ENCODE data around the gene MMAB.

MMAB gene

DNA sequence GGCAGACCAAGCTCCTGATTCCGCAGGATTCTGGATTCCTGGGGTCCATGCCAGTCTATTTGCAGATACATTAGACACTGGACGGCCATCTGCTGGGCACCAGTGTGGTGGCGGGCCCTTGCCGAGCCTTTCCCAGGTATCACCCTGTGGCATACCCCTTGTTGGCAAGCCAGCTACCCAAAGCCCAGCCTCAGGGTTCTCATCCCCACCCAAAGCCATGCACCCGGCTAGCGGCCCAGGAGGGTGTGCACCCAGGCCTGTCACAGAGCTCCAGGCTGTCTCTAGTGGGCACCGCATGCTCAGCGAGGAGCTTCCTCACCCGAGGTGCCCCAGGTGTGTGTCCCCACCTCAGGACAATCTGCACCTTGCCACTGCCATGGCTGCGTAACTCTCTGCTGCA is 13.7 kb downstream of the MMAB start:
- no peak for DNase-seq (ENCODE audit: low read depth)
- TF ChIP-seq CTCF (IDR thresholded peaks at IDR 0.05; ENCODE audit: low read depth, low read length, missing control alignments), result no peak
- no peak overlapping the region for H3K4me3 ChIP-seq (ENCODE audit: low read depth, low read length)
- in situ Hi-C loops (cut with HindIII; ENCODE audit: low sequenced_read_pairs), result no loop called here

DNA sequence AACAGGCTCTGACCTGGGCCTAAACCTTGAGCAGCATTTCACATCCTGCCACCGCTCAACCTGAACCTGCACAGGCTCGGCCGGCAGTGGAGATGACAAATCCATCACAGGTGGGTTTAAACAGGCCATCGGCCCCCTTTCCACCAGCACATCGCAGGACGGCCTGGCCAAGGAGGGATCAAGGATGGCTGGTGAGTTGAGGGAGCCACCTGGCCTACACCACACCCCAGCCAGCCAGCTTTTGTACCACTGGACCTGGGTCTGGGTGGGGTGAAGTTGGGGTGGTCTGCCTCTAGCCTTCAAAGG is 14.2 kb downstream of the MMAB start:
- DNase-seq (ENCODE audit: low read depth), result no peak
- H3K4me3 ChIP-seq (ENCODE audit: low read depth, low read length), result no peak overlapping the region
- TF ChIP-seq CTCF (IDR thresholded peaks at IDR 0.05; ENCODE audit: low read depth, low read length, missing control alignments), result no peak
- in situ Hi-C loops (cut with HindIII; ENCODE audit: low sequenced_read_pairs), result no loop called here

- H3K4me3 ChIP-seq (ENCODE audit: low read depth, low read length), result no peak overlapping the region
- no peak for TF ChIP-seq CTCF (IDR thresholded peaks at IDR 0.05; ENCODE audit: low read depth, low read length, missing control alignments)
- in situ Hi-C loops (cut with HindIII; ENCODE audit: low sequenced_read_pairs), result no loop called here
- no peak for DNase-seq (ENCODE audit: low read depth)
Measured at GRCh38 chr12:109558374-109559199, 14.7 kb downstream of the MMAB start.

DNA sequence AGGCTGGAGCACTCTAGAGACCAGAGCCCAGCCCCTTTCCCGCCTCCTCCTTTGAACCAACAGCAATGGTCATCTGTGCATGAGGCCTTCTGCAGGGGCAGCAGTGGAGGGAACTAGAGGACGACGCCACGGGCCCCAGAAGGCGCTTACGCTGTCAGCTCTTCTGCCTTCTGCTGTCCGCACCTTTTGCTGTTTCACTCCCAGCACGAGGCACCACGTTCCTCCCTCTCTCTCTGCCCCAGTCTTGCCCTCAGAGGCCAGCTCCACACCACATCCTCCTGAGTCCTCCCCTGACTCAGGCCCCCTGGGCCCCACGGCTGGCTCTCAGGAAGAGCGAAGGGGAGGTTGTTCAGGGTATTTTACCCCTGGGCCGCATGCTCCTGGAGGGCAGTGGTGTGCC is 15.5 kb downstream of the MMAB start:
- no peak for DNase-seq (ENCODE audit: low read depth)
- TF ChIP-seq CTCF (IDR thresholded peaks at IDR 0.05; ENCODE audit: low read depth, low read length, missing control alignments), result no peak
- in situ Hi-C loops (cut with HindIII; ENCODE audit: low sequenced_read_pairs), result no loop called here
- no peak overlapping the region for H3K4me3 ChIP-seq (ENCODE audit: low read depth, low read length)

DNA sequence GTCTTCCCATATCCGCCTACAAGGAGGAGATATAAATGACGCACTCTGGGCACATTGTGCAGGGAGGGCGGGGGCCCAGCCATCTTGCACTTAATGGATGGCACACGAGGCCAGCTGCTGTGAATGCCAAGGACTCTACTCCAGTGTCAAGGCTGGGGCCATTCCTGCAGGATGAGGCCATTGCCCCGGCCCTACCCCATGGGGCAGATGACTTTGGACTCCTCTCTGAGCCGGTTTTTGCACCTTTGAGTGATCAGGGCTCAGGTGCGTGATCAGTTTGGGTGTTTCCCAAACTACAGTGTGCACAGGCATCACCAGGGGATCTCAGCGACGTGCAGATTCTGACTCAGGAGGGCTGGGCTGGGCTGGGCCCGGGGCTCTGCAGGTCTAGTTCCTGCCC is 16.1 kb downstream of the MMAB start:
- in situ Hi-C loops (cut with HindIII; ENCODE audit: low sequenced_read_pairs), result no loop called here
- no peak overlapping the region for H3K4me3 ChIP-seq (ENCODE audit: low read depth, low read length)
- no peak for DNase-seq (ENCODE audit: low read depth)
- TF ChIP-seq CTCF (IDR thresholded peaks at IDR 0.05; ENCODE audit: low read depth, low read length, missing control alignments), result no peak

DNA sequence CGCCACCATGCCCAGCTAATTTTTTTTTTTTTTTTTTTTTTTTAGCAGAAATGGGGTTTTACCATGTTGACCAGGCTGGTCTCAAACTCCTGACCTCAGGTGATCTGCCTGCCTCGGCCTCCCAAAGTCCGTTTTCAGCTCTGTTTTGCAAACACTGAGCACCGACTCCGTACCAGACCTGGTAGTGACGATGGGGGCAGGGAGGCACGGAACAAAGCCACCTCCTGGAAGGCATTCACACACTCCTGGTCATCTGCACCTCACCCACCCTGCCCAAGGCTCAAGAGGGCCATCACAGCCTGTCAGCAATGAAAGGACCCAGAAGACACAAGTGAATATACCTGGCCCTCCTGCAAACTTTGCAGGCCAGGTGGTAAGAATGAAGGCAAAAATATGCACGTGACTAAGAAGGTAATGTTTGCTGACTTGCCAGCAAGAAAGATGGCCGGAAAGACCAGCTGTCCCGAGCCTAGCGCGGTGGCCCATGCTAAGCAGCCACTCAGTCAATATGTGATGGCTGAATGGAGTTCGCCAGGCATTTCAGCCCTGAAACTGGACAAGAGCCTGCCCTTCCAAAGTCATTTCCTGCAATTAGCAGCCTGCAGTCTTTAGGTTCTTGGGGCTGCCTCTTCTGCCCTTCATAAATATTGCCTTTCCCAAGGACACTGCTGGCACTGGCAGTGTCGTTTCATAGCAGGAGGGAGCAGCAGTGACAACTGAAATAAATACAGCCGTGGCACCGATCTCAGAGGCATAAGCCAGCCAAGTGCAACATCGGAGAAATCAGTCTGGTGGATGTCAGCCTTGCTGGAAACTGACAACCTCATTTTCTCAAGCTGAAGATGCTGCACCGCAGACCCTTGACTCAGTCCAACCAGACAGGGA is 17.6 kb downstream of the MMAB start:
- no peak for TF ChIP-seq CTCF (IDR thresholded peaks at IDR 0.05; ENCODE audit: low read depth, low read length, missing control alignments)
- in situ Hi-C loops (cut with HindIII; ENCODE audit: low sequenced_read_pairs), result no loop called here
- no peak for DNase-seq (ENCODE audit: low read depth)
- H3K4me3 ChIP-seq (ENCODE audit: low read depth, low read length), result no peak overlapping the region
